GM12865 (cell line): ENCODE data around the gene PSAPL1.

Experiments
- DNase-seq: peaks from one replicate; pipeline ENCODE4 v3.0.0; 2010; ENCODE audit warnings: low read depth
- H3K4me3 ChIP-seq: 2 replicates; pipeline ENCODE4 v1.5.1; 2011; ENCODE audit warnings: mild to moderate bottlenecking, low read depth, low read length, control low read depth
- CTCF ChIP-seq: IDR thresholded peaks from 2 replicates; pipeline ENCODE4 v1.5.1; 2011; ENCODE audit warnings: low read length, control low read depth, low read depth, inconsistent platforms; ENCODE audit not compliant: insufficient read depth; ENCODE audit errors: missing control alignments

PSAPL1 gene

GRCh38 chr4:7474320-7474719, 39.6 kb upstream of the PSAPL1 start:
- no peak for DNase-seq
- TF ChIP-seq CTCF: no peak
- H3K4me3 ChIP-seq: no peak overlapping the region

- H3K4me3 ChIP-seq: no peak overlapping the region
- TF ChIP-seq CTCF: no peak
- DNase-seq: no peak
These were observed 38.4 kb upstream of the PSAPL1 start for GRCh38 chr4:7473081-7473480.

GRCh38 chr4:7472442-7473013, 37.8 kb upstream of the PSAPL1 start:
- TF ChIP-seq CTCF: no peak
- no peak overlapping the region for H3K4me3 ChIP-seq
- no peak for DNase-seq

GRCh38 chr4:7470522-7471128, 35.9 kb upstream of the PSAPL1 start:
- no peak for TF ChIP-seq CTCF
- no peak overlapping the region for H3K4me3 ChIP-seq
- DNase-seq: no peak

- DNase-seq: no peak
- no peak overlapping the region for H3K4me3 ChIP-seq
- TF ChIP-seq CTCF: no peak
These were observed 35.4 kb upstream of the PSAPL1 start for GRCh38 chr4:7470111-7470510.

- H3K4me3 ChIP-seq: no peak overlapping the region
- no peak for DNase-seq
- no peak for TF ChIP-seq CTCF
These were observed 34.3 kb upstream of the PSAPL1 start for GRCh38 chr4:7469023-7469422.

- H3K4me3 ChIP-seq: no peak overlapping the region
- no peak for DNase-seq
- TF ChIP-seq CTCF: no peak
These were observed 32.7 kb upstream of the PSAPL1 start for GRCh38 chr4:7467471-7467870.
